HG02623 (cell line): Measurements from ENCODE around the gene CDKAL1.
A peak's percentile ranks its signal among the peaks of the same experiment; 100 is the strongest.
"Not testable (repeated sequence)": the region's sequence is repeated elsewhere in the genome, so short reads cannot be mapped to it uniquely, and the experiment has no call there.

Experiments used
- ATAC-seq: cut with Tn5 transposase; IDR thresholded peaks from one replicate; pipeline ENCODE4 v1.9.1; 2021; ENCODE audit warnings: moderate library complexity; ENCODE audit not compliant: unreplicated experiment

The CDKAL1 gene

GRCh38 chr6:20632696-20633095, 98.4 kb downstream of the CDKAL1 start:
- ATAC-seq: no peak

- ATAC-seq: no peak
Observed at GRCh38 chr6:20633566-20634340, 99.5 kb downstream of the CDKAL1 start.

- ATAC-seq: no peak
Observed at GRCh38 chr6:20639161-20639560, 104.9 kb downstream of the CDKAL1 start.

GRCh38 chr6:20640181-20640580, 105.9 kb downstream of the CDKAL1 start:
- no peak for ATAC-seq

- no peak for ATAC-seq
Observed at GRCh38 chr6:20642441-20642840, 108.2 kb downstream of the CDKAL1 start.

- ATAC-seq: no peak
Observed at GRCh38 chr6:20644667-20645370, 110.6 kb downstream of the CDKAL1 start.

GRCh38 chr6:20645572-20645971, 111.3 kb downstream of the CDKAL1 start:
- ATAC-seq: not testable (repeated sequence)

GRCh38 chr6:20647585-20647984, 113.3 kb downstream of the CDKAL1 start:
- no peak for ATAC-seq

GRCh38 chr6:20649696-20650470, 115.6 kb downstream of the CDKAL1 start:
- ATAC-seq: not testable (repeated sequence)

GRCh38 chr6:20652299-20653084, 118.2 kb downstream of the CDKAL1 start:
- no peak for ATAC-seq

GRCh38 chr6:20653085-20653479, 118.8 kb downstream of the CDKAL1 start:
- no peak for ATAC-seq

GRCh38 chr6:20655317-20655716, 121.1 kb downstream of the CDKAL1 start:
- no peak for ATAC-seq

- no peak for ATAC-seq
Observed at GRCh38 chr6:20657274-20657800, 123.1 kb downstream of the CDKAL1 start.

- ATAC-seq: no peak
Observed at GRCh38 chr6:20658053-20658452, 123.8 kb downstream of the CDKAL1 start.

- ATAC-seq: no peak
Observed at GRCh38 chr6:20658516-20658915, 124.3 kb downstream of the CDKAL1 start.

- no peak for ATAC-seq
Observed at GRCh38 chr6:20660534-20660933, 126.3 kb downstream of the CDKAL1 start.

GRCh38 chr6:20661721-20662120, 127.5 kb downstream of the CDKAL1 start:
- no peak for ATAC-seq

GRCh38 chr6:20664250-20664649, 130.0 kb downstream of the CDKAL1 start:
- ATAC-seq: no peak

GRCh38 chr6:20665290-20665689, 131.0 kb downstream of the CDKAL1 start:
- no peak for ATAC-seq

GRCh38 chr6:20669571-20670314, 135.5 kb downstream of the CDKAL1 start:
- ATAC-seq: peak; percentile 90
